Ectodermal cell (in vitro differentiated cells): ENCODE results near the gene MLLT6. TPM values are rescaled to one million over a fixed set of nuclear protein-coding genes. Genes with fewer than 3 reads are reported as not detected.
A peak's percentile ranks its signal among the peaks of the same experiment; 100 is the strongest.

Source experiments
- H3K27ac ChIP-seq: 2 replicates; pipeline ENCODE4 v1.7.0; 2013; ENCODE audit warnings: mild to moderate bottlenecking, low read depth, low read length; ENCODE audit not compliant: insufficient read depth, poor library complexity, severe bottlenecking
- H3K27me3 ChIP-seq: 2 replicates; pipeline ENCODE4 v1.7.0; 2013; ENCODE audit warnings: mild to moderate bottlenecking, low read length; ENCODE audit not compliant: insufficient read depth, control insufficient read depth, poor library complexity, severe bottlenecking
- H3K36me3 ChIP-seq: one replicate; pipeline ENCODE4 v1.7.0; 2013; ENCODE audit warnings: low read length; ENCODE audit not compliant: control insufficient read depth, insufficient read depth
- H3K4me1 ChIP-seq: one replicate; pipeline ENCODE4 v1.7.0; 2013; ENCODE audit warnings: low read length; ENCODE audit not compliant: control insufficient read depth, insufficient read depth
- H3K4me3 ChIP-seq: 2 replicates; pipeline ENCODE4 v1.7.0; 2013; ENCODE audit warnings: low read depth, low read length, control low read depth; ENCODE audit not compliant: insufficient read depth
- H3K9me3 ChIP-seq: 2 replicates; pipeline ENCODE4 v1.7.0; 2013; ENCODE audit warnings: mild to moderate bottlenecking, low read length, moderate library complexity; ENCODE audit not compliant: control insufficient read depth
- WGBS, 2 experiments: methylation state at CpG; one replicate each; pipeline ENCODE4 v1.1.7; 2013; ENCODE audit warnings: missing lambda C conversion rate in 2 of 2; 5-methylcytosine and 5-hydroxymethylcytosine counted together
- polyA plus RNA-seq, 4 experiments: library from polyadenylated mRNA; stranded (reverse); fragments of 50-300 nt; gene quantifications; one replicate each; pipeline ENCODE4 v1.2.3, GENCODE V29; 2013

The MLLT6 gene
- 43.9 TPM for polyA plus RNA-seq (2013, experiment 1 of 4)
- polyA plus RNA-seq (2013, experiment 2 of 4): 52.0 TPM
- polyA plus RNA-seq (2013, experiment 3 of 4): 39.9 TPM
- polyA plus RNA-seq (2013, experiment 4 of 4): 46.5 TPM

DNA sequence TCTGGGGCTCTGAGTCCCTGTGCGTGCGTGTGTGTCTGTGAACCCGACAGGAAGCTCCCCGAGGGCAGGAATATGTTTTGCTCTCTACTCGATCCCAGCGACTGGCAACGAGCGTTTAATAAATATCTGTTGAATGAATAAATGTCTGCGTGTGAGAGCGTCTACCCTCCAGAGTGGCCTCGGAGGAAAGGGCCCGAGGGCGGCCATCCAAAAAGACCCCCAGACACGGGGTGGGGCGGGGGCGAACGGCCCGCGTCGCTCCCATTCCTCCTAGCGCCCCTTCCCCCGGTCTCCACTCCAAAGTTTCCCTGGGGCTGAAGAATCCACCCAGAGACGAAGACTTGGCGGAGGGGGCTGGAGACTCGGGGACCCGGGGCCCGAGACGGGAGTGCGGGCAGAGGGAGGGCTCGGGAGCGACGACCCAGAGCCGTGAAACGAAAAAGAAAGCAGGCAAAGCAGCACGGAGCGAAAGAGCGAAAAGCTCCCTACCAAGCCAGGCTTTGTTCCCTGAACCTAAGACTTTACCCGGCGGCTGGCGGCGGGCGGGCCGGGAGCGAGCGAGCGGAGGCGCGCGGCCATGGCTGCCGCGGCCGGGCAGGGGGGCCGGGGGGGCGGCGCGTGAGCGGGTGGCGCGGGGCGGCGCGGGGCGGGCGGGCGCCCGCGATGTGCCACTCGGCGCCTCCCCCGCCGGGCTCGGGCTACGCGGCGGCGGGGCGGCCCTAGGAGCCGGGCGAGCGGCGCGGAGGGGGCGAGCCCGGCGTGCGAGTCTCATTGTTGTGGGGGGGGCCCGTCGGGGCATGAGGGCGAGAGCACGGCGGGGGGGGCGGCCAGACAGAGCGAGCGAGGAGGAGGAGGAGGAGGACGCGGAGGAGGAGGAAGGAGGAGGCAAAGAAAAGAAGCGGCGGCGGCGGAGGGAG is at the start of gene MLLT6:
Gene MLLT6 (plus strand): TSS at position 668 of the 917 bp plus-strand sequence. CDS start 360 bp downstream, outside the sequence.
- H3K4me1 ChIP-seq: peaks cover 26% of the 10 kb centered on the region
- no peaks in the 10 kb centered on the region for H3K9me3 ChIP-seq
- WGBS, 2 experiments: 1% methylated on average over 97 to 99 of the region's 100 CpGs
- peaks cover 63% of the 10 kb centered on the region for H3K27me3 ChIP-seq
- H3K4me3 ChIP-seq: peak within 1 kb of the TSS; percentile 60
- no peaks in the 10 kb centered on the region for H3K36me3 ChIP-seq
- H3K27ac ChIP-seq: no peak within 1 kb of the TSS

GRCh38 chr17:38656959-38657823 is 47.9 kb upstream of the MLLT6 start:
- Histone ChIP-seq H3K4me3 (no peak overlapping the region), H3K4me1 (peaks cover 27% of the 10 kb centered on the region), H3K9me3 (no peaks in the 10 kb centered on the region), H3K27me3 (no peaks in the 10 kb centered on the region), H3K27ac (no peak overlapping the region), H3K36me3 (no peaks in the 10 kb centered on the region)
- 67 to 72% methylated on average over 27 of the region's 27 CpGs for WGBS, 2 experiments

DNA sequence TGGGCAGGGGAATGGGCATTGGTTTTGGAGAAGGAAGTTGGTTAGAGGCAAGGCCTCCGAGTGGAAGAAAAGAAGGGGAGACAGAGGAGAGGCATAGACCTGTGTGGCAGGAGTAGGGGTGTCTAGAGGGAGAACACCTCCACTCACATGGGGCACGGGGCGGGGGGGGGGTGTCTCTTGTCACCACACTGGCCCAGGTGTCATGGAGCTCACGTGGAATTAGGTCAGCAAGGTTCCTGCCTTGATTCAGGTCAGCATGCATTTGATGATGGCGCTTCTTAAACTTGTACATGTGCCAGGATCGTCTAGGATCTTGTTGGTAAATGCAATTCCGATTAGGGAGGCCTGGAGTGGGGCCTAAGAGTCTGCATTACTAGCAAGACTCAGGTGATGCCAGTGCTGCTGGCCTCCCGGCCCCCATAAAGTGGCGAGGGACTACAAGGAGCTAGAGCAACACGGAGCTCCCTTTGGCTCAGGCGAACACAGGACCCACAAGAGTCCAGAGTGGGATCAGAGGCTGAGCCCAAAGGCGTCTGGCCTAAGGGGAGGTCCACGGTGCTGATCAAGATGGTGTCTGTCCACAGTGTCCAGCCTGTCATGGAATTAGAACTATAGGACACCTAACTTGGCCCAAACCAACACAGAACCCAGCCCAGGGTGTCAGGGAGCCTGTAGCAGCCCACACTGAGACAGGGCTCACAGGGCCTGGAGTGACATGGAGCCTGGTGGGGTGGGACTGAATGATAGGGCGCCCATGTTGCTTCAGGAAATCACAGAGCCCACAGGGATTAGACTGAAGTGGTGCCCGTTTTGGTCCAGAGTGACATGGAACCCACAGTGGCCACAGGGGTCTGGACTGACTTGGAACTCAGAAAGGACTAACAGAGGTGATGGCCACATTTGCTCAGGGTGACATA is 47.0 kb upstream of the MLLT6 start:
- Histone ChIP-seq H3K4me3 (no peak overlapping the region), H3K36me3 (no peaks in the 10 kb centered on the region), H3K27ac (no peak overlapping the region), H3K27me3 (no peaks in the 10 kb centered on the region), H3K4me1 (peaks cover 27% of the 10 kb centered on the region), H3K9me3 (no peaks in the 10 kb centered on the region)
- 86 to 87% methylated on average over 15 of the region's 15 CpGs for WGBS, 2 experiments

- no peak overlapping the region for H3K27ac ChIP-seq
- H3K4me1 ChIP-seq: peaks cover 27% of the 10 kb centered on the region
- H3K36me3 ChIP-seq: no peaks in the 10 kb centered on the region
- 91 to 92% methylated on average over 13 of the region's 13 CpGs for WGBS, 2 experiments
- no peaks in the 10 kb centered on the region for H3K27me3 ChIP-seq
- H3K4me3 ChIP-seq: no peak overlapping the region
- no peaks in the 10 kb centered on the region for H3K9me3 ChIP-seq
Measured at GRCh38 chr17:38658741-38659345, 46.2 kb upstream of the MLLT6 start.

DNA sequence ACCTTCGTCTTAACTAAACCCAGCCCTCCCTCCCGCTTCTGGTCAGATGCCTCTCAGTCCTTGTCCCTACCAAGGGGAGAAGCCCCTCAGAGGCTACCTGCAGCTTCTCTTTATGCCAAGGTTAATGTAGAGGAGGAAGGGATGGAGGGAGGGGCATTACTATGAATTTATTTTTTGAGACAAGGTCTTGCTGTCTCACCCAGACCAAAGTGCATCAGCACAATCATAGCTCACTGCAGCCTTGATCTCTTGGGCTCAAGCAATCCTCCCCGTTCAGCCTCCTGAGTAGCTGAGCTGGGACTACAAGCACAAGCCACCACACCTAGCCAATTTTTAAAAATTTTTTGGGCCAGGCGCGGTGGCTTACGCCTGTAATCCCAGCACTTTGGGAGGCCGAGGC is 45.7 kb upstream of the MLLT6 start:
- Histone ChIP-seq H3K27me3 (no peaks in the 10 kb centered on the region), H3K27ac (no peak overlapping the region), H3K4me3 (no peak overlapping the region), H3K4me1 (peaks cover 23% of the 10 kb centered on the region), H3K9me3 (no peaks in the 10 kb centered on the region), H3K36me3 (no peaks in the 10 kb centered on the region)
- 87 to 95% methylated on average over 7 of the region's 7 CpGs for WGBS, 2 experiments

DNA sequence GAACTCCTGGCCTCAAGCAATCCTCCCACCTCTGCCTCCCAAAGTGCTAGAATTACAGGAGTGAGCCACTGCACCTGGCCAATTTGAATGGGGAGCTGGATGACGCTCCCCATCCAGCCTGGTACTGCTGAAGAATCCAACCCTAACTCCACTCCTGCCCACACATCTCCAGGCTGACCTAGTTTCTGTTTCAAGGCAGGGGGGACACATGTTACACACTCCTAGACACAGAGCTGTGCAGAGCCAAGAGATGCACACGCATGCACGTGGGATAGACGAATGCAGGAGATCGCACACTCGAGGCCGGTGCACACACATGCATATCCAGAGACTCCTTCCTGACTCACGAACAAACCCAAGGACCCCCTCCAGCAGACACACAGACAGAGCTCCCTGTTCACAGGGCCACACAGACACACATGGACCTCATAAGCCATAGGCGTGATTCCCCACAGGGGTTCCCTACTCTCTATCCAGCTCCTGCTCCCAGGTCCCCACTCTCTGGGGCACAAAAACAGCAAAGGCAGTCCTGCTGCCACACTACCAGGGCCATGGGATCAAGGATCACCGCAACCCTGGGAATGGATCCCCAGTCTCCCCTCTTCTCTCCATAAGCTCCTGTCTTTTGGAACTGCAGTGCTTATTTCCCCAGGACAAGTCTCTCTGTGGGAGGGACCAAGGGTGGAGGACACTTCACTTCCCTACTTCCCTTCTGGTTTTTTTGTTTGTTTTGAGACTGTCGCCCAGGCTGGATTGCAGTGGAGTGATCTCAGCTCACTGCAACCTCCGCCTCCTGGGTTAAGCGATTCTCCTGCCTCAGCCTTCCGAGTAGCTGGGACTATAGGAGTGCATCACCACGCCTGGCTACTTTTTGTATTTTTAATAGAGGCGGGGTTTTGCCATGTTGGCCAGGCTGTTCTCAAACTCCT is 44.7 kb upstream of the MLLT6 start:
- no peaks in the 10 kb centered on the region for H3K27me3 ChIP-seq
- H3K36me3 ChIP-seq: no peaks in the 10 kb centered on the region
- no peaks in the 10 kb centered on the region for H3K9me3 ChIP-seq
- 88 to 89% methylated on average over 16 of the region's 16 CpGs for WGBS, 2 experiments
- no peak overlapping the region for H3K4me3 ChIP-seq
- H3K4me1 ChIP-seq: peaks cover 14% of the 10 kb centered on the region
- H3K27ac ChIP-seq: no peak overlapping the region

DNA sequence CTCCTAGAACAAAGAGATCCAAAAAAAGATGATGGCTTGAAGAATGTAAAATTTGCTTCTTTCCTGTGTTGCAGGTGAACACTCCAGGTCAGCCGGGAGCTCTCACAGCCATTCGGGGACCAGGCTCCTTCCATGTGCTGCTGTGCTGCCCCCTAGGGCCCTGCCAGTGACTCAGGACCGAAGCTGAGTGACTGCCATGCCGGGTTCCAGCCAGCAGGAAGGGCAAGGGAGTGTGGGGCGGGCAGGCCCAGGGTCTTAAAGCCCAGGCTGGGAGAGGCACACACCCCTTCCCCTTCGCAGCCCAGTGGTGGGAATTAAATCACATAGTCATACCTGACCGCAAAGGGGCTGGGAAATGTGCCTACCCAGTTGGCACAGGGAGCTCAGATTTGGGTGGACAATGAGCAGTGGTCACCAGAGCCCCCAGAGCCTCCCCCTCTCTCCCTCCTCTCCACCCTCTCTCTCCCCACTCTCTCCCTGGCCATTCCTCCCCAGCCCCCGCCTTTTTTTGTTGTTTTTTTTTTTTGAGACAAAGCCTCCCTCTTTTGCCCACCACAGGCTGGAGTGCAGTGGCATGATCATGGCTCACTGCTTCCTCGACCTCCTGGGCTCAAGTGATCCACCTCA is 41.8 kb upstream of the MLLT6 start:
- no peak overlapping the region for H3K4me3 ChIP-seq
- no peaks in the 10 kb centered on the region for H3K9me3 ChIP-seq
- H3K36me3 ChIP-seq: no peaks in the 10 kb centered on the region
- H3K27me3 ChIP-seq: peaks cover 7% of the 10 kb centered on the region
- H3K27ac ChIP-seq: no peak overlapping the region
- no peaks in the 10 kb centered on the region for H3K4me1 ChIP-seq
- WGBS, 2 experiments: 10 to 11% methylated on average over 9 of the region's 9 CpGs

DNA sequence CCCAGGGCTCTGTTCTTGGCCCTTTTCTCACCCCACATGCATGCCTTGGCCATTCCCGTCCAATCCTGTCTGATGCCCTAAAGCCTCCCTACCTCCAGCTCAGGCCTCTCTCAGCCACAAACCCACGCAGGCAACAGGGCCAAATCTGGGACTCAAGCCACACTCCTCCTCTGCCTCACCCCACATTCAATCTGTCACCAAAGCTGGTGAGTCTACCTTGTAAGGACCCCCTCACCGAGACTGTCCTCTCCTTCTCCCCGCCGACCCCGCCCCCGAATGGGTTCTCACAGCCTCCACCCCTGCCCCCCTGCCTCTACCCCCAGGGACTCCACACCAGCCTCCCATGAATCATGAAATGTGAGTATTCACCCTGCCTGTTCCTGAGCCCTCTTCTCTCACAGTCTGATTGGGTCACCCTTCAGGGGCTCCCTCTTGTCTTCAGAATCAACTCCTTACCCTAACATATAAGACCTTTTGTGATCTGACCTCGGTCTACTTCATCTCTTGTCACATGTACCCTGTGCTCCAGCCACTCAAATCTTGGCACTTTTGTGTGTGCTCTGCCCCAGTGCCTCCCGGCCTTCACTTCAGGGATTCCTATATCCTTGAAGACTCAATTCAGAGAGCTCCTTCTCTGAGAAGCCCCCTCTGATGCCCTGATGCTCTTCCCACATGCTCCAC is 41.0 kb upstream of the MLLT6 start:
- H3K27me3 ChIP-seq: peaks cover 15% of the 10 kb centered on the region
- no peaks in the 10 kb centered on the region for H3K36me3 ChIP-seq
- H3K4me3 ChIP-seq: no peak overlapping the region
- H3K9me3 ChIP-seq: no peaks in the 10 kb centered on the region
- no peak overlapping the region for H3K27ac ChIP-seq
- no peaks in the 10 kb centered on the region for H3K4me1 ChIP-seq
- 80 to 84% methylated on average over 7 to 9 of the region's 9 CpGs for WGBS, 2 experiments
